Type B pancreatic cell (in vitro differentiated cells): ENCODE data around the gene EHMT1. TPM values are rescaled to one million over a fixed set of nuclear protein-coding genes. Genes with fewer than 3 reads are reported as not detected.

Source experiments
- DNase-seq: peaks from one replicate; pipeline ENCODE4 v3.0.0; 2021; ENCODE audit warnings: mixed read lengths; ENCODE audit not compliant: unreplicated experiment; ENCODE audit errors: extremely low spot score
- H3K27ac Mint-ChIP-seq: 2 replicates; pipeline ENCODE4 v1.8.0; 2021; ENCODE audit warnings: mild to moderate bottlenecking, mixed read lengths
- H3K27me3 Mint-ChIP-seq: 2 replicates; pipeline ENCODE4 v1.8.0; 2021; ENCODE audit warnings: mixed read lengths
- H3K36me3 Mint-ChIP-seq: 2 replicates; pipeline ENCODE4 v1.8.0; 2021; ENCODE audit warnings: mixed read lengths
- H3K4me1 Mint-ChIP-seq: one replicate; pipeline ENCODE4 v1.8.0; 2021; ENCODE audit warnings: mixed read lengths; ENCODE audit not compliant: unreplicated experiment
- H3K4me3 Mint-ChIP-seq: 2 replicates; pipeline ENCODE4 v1.8.0; 2021; ENCODE audit warnings: mild to moderate bottlenecking, mixed read lengths
- H3K9me3 Mint-ChIP-seq: 2 replicates; pipeline ENCODE4 v1.8.0; 2021; ENCODE audit warnings: mixed read lengths
- CTCF ChIP-seq: fragments of 200-600 bp; sonication (generic); conservative IDR thresholded peaks from 2 replicates; pipeline ENCODE4 v1.5.0; 2021; ENCODE audit warnings: antibody characterized with exemption, mild to moderate bottlenecking
- total RNA-seq: library from RNA; stranded (reverse); gene quantifications from 2 replicates; pipeline ENCODE4 v1.2.1, GENCODE V29; 2021; ENCODE audit warnings: low replicate concordance

The EHMT1 gene
- total RNA-seq, 1 donor from 2014 or later, result 111 TPM

GRCh38 chr9:137836151-137836830, 217.5 kb downstream of the EHMT1 start:
- H3K4me1 Mint-ChIP-seq, result no peaks in the 10 kb centered on the region
- DNase-seq, result no peak
- no peak for TF ChIP-seq CTCF
- peaks cover 16% of the 10 kb centered on the region for H3K36me3 Mint-ChIP-seq
- no peak overlapping the region for H3K27ac Mint-ChIP-seq
- no peak overlapping the region for H3K4me3 Mint-ChIP-seq
- H3K9me3 Mint-ChIP-seq, result no peaks in the 10 kb centered on the region
- no peaks in the 10 kb centered on the region for H3K27me3 Mint-ChIP-seq

DNA sequence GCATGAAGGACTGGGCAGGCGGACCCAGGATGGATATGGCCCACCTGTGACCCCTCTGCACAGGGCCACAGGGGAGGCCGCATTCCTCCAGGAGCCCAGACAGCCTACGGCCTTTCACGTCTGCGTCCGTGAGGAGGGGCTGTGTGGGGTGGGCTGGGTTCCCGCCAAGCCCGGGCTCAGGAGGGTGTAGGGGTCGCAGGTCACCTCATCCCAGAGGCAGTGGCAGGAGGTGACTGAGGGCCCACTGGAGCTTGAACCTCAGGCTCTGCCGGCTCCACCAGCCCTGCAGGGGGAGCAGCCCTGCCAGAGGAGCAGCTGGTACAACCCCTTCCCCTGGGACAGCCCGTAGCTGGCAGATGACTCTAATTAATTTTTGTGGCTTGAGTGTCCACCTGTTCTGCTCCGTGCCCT, 218.0 kb downstream of the EHMT1 start:
- Mint-ChIP-seq H3K4me1 (no peaks in the 10 kb centered on the region), H3K27ac (no peak overlapping the region), H3K9me3 (no peaks in the 10 kb centered on the region), H3K36me3 (peaks cover 13% of the 10 kb centered on the region), H3K4me3 (no peak overlapping the region), H3K27me3 (no peaks in the 10 kb centered on the region)
- DNase-seq, result no peak
- no peak for TF ChIP-seq CTCF

GRCh38 chr9:137837345-137838278, 218.8 kb downstream of the EHMT1 start:
- peak; percentile 67 for DNase-seq
- Mint-ChIP-seq H3K4me1 (no peaks in the 10 kb centered on the region), H3K4me3 (no peak overlapping the region), H3K9me3 (no peaks in the 10 kb centered on the region), H3K36me3 (peaks cover 13% of the 10 kb centered on the region), H3K27me3 (no peaks in the 10 kb centered on the region), H3K27ac (no peak overlapping the region)
- TF ChIP-seq CTCF, result no peak

DNA sequence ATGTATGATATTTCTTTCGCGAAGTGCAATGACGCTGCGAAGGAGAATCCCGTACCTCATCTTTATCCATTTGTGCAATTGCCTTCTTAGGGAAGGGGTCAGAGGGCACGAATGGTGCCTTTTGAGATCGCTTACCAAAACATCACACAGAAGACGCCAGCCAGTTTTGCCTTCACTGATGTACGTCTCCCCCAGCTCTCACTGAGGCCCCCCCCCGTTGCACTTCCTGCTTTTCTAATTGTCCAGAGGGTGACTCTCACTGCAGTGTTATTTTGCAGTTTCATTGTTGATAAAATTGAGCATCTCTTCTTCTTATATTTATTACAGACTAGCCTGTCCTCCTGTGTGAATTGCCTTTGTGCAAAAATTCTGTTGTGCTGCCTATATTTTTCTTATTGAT, 219.8 kb downstream of the EHMT1 start:
- Mint-ChIP-seq H3K4me1 (no peaks in the 10 kb centered on the region), H3K9me3 (no peaks in the 10 kb centered on the region), H3K27me3 (no peaks in the 10 kb centered on the region), H3K4me3 (no peak overlapping the region), H3K27ac (no peak overlapping the region), H3K36me3 (peaks cover 13% of the 10 kb centered on the region)
- no peak for TF ChIP-seq CTCF
- DNase-seq, result no peak

- no peak for DNase-seq
- no peak overlapping the region for H3K27ac Mint-ChIP-seq
- H3K4me3 Mint-ChIP-seq, result no peak overlapping the region
- peaks cover 10% of the 10 kb centered on the region for H3K36me3 Mint-ChIP-seq
- no peaks in the 10 kb centered on the region for H3K4me1 Mint-ChIP-seq
- H3K9me3 Mint-ChIP-seq, result no peaks in the 10 kb centered on the region
- no peaks in the 10 kb centered on the region for H3K27me3 Mint-ChIP-seq
- TF ChIP-seq CTCF, result no peak
Measured at GRCh38 chr9:137843355-137843754, 224.6 kb downstream of the EHMT1 start.
